ENCODE measurements around the gene RANBP1. TPM values are rescaled to one million over a fixed set of nuclear protein-coding genes. Genes with fewer than 3 reads are reported as not detected.
A peak's percentile ranks its signal among the peaks of the same experiment; 100 is the strongest.

Gene RANBP1
- total RNA-seq, 2 experiments from 2014 or later, result 320 to 332 TPM

- ATAC-seq, result no peak
- H3K27ac Mint-ChIP-seq, result peak overlapping the region; percentile 88
- DNase-seq, result no peak
- H3K9me3 Mint-ChIP-seq (ENCODE audit: insufficient read depth), result no peaks in the 10 kb centered on the region
- no peaks in the 10 kb centered on the region for H3K27me3 Mint-ChIP-seq (ENCODE audit: low read depth)
- H3K4me3 Mint-ChIP-seq, result no peak overlapping the region
- H3K36me3 Mint-ChIP-seq (ENCODE audit: low read depth), result peaks cover 61% of the 10 kb centered on the region
- H3K4me1 Mint-ChIP-seq (ENCODE audit: low read depth), result peaks cover 47% of the 10 kb centered on the region
- CTCF ChIA-PET, result interaction anchor here (0.6 to 2.2 kb wide), 12 partner anchors 8 to 141 kb away, joined by 3 to 12 read pairs (median 4); no protein-coding TSS in a partner anchor
- POLR2A ChIA-PET, result interaction anchor here (0.8 to 1.5 kb wide), 2 partner anchors 9 to 10 kb away, joined by 3 to 8 read pairs; no protein-coding TSS in a partner anchor
Measured at GRCh38 chr22:20110359-20110985, 5.4 kb upstream of the RANBP1 start.

GRCh38 chr22:20111045-20111688, 4.7 kb upstream of the RANBP1 start:
- no peaks in the 10 kb centered on the region for H3K27me3 Mint-ChIP-seq (ENCODE audit: low read depth)
- peak overlapping the region; percentile 88 for H3K27ac Mint-ChIP-seq
- peaks cover 63% of the 10 kb centered on the region for H3K36me3 Mint-ChIP-seq (ENCODE audit: low read depth)
- H3K9me3 Mint-ChIP-seq (ENCODE audit: insufficient read depth), result no peaks in the 10 kb centered on the region
- CTCF ChIA-PET, result interaction anchor here (0.6 to 2.2 kb wide), 14 partner anchors 9 to 141 kb away, joined by 3 to 12 read pairs (median 4); no protein-coding TSS in a partner anchor
- peak overlapping the region; percentile 14 for H3K4me3 Mint-ChIP-seq
- peaks cover 52% of the 10 kb centered on the region for H3K4me1 Mint-ChIP-seq (ENCODE audit: low read depth)
- ATAC-seq (peak; percentile 77), DNase-seq (peak; percentile 63)
- POLR2A ChIA-PET, result interaction anchor here (0.8 to 1.5 kb wide), 2 partner anchors 9 to 10 kb away, joined by 3 to 8 read pairs; no protein-coding TSS in a partner anchor

- Mint-ChIP-seq H3K27ac (peak overlapping the region; percentile 84), H3K4me1 (ENCODE audit: low read depth) (peaks cover 52% of the 10 kb centered on the region), H3K36me3 (ENCODE audit: low read depth) (peaks cover 60% of the 10 kb centered on the region), H3K9me3 (ENCODE audit: insufficient read depth) (no peaks in the 10 kb centered on the region), H3K4me3 (no peak overlapping the region), H3K27me3 (ENCODE audit: low read depth) (no peaks in the 10 kb centered on the region)
- ChIA-PET CTCF (interaction anchor here (0.7 to 2.2 kb wide), 8 partner anchors 10 to 92 kb away, joined by 3 to 12 read pairs (median 7); no protein-coding TSS in a partner anchor), POLR2A (interaction anchor here (1.5 kb wide), 1 partner anchor 11 kb away, joined by 8 read pairs; no protein-coding TSS in a partner anchor)
- ATAC-seq (no peak), DNase-seq (no peak)
Measured at GRCh38 chr22:20111689-20112622, 3.9 kb upstream of the RANBP1 start.

- Mint-ChIP-seq H3K4me3 (no peak overlapping the region), H3K4me1 (ENCODE audit: low read depth) (peaks cover 52% of the 10 kb centered on the region)
Measured at GRCh38 chr22:20112623-20113511, 3.0 kb upstream of the RANBP1 start.

GRCh38 chr22:20113551-20114310, 2.2 kb upstream of the RANBP1 start:
- Mint-ChIP-seq H3K27ac (peak overlapping the region; percentile 75), H3K4me1 (ENCODE audit: low read depth) (peaks cover 55% of the 10 kb centered on the region), H3K9me3 (ENCODE audit: insufficient read depth) (no peaks in the 10 kb centered on the region), H3K4me3 (no peak overlapping the region), H3K36me3 (ENCODE audit: low read depth) (peaks cover 57% of the 10 kb centered on the region), H3K27me3 (ENCODE audit: low read depth) (no peaks in the 10 kb centered on the region)
- no peak for ATAC-seq
- CTCF ChIA-PET, result no interaction called here
- DNase-seq, result no peak
- POLR2A ChIA-PET, result no interaction called here

More at GRCh38 chr22:20112623-20113511, 3.0 kb upstream of the RANBP1 start:
- POLR2A ChIA-PET, result interaction anchor here (0.7 kb wide), 1 partner anchor 315 kb away, joined by 3 read pairs; no protein-coding TSS in a partner anchor
- Mint-ChIP-seq H3K27ac (peak overlapping the region; percentile 84), H3K36me3 (ENCODE audit: low read depth) (peaks cover 53% of the 10 kb centered on the region), H3K9me3 (ENCODE audit: insufficient read depth) (no peaks in the 10 kb centered on the region), H3K27me3 (ENCODE audit: low read depth) (no peaks in the 10 kb centered on the region)
- ATAC-seq (no peak), DNase-seq (no peak)
- CTCF ChIA-PET, result interaction anchor here (1.0 to 2.2 kb wide), 3 partner anchors 14 to 40 kb away, joined by 3 to 9 read pairs (median 6); no protein-coding TSS in a partner anchor

- DNase-seq (no peak), ATAC-seq (no peak)
- ChIA-PET CTCF (no interaction called here), POLR2A (interaction anchor here (0.6 kb wide), 1 partner anchor 13 kb away, joined by 6 read pairs; no protein-coding TSS in a partner anchor)
- H3K27me3 Mint-ChIP-seq (ENCODE audit: low read depth), result no peaks in the 10 kb centered on the region
- no peaks in the 10 kb centered on the region for H3K9me3 Mint-ChIP-seq (ENCODE audit: insufficient read depth)
- H3K4me1 Mint-ChIP-seq (ENCODE audit: low read depth), result peaks cover 66% of the 10 kb centered on the region
- peaks cover 64% of the 10 kb centered on the region for H3K36me3 Mint-ChIP-seq (ENCODE audit: low read depth)
- peak overlapping the region; percentile 90 for H3K4me3 Mint-ChIP-seq
- peak overlapping the region; percentile 80 for H3K27ac Mint-ChIP-seq
Measured at GRCh38 chr22:20114506-20115475, 1.1 kb upstream of the RANBP1 start.

GRCh38 chr22:20116376-20116950, 559 bp downstream of the RANBP1 start:
- H3K27ac Mint-ChIP-seq, result peak overlapping the region; percentile 98
- peaks cover 61% of the 10 kb centered on the region for H3K36me3 Mint-ChIP-seq (ENCODE audit: low read depth)
- DNase-seq (peak; percentile 31), ATAC-seq (peak; percentile 0)
- POLR2A ChIA-PET, result interaction anchor here (0.7 to 1.3 kb wide), 10 partner anchors 8 to 96 kb away, joined by 3 to 7 read pairs (median 4); partner anchors contain the start of genes DGCR8 and TANGO2
- no peaks in the 10 kb centered on the region for H3K9me3 Mint-ChIP-seq (ENCODE audit: insufficient read depth)
- CTCF ChIA-PET, result interaction anchor here (0.9 to 4.4 kb wide), 3 partner anchors 8 to 21 kb away, joined by 3 to 28 read pairs (median 6); no protein-coding TSS in a partner anchor
- no peaks in the 10 kb centered on the region for H3K27me3 Mint-ChIP-seq (ENCODE audit: low read depth)
- peaks cover 68% of the 10 kb centered on the region for H3K4me1 Mint-ChIP-seq (ENCODE audit: low read depth)
- H3K4me3 Mint-ChIP-seq, result peak overlapping the region; percentile 90

GRCh38 chr22:20116951-20117632, 1.2 kb downstream of the RANBP1 start, which contains the start of gene TRMT2A:
Gene TRMT2A (minus strand): TSS chr22:20117226. CDS start chr22:20116906, 320 bp downstream.
- peak within 1 kb of the TSS; percentile 90 for H3K4me3 Mint-ChIP-seq
- CTCF ChIA-PET, result interaction anchor here (1.2 to 4.4 kb wide), 4 partner anchors 9 to 97 kb away, joined by 3 to 28 read pairs (median 4); no protein-coding TSS in a partner anchor
- POLR2A ChIA-PET, result interaction anchor here (0.8 to 1.3 kb wide), 12 partner anchors 8 to 102 kb away, joined by 3 to 7 read pairs (median 4); partner anchors contain the start of genes DGCR8 and TANGO2
- peak within 1 kb of the TSS; percentile 98 for H3K27ac Mint-ChIP-seq
- DNase-seq (peak; percentile 98), ATAC-seq (peak; percentile 82)
- no peaks in the 10 kb centered on the region for H3K9me3 Mint-ChIP-seq (ENCODE audit: insufficient read depth)
- H3K27me3 Mint-ChIP-seq (ENCODE audit: low read depth), result no peaks in the 10 kb centered on the region
- peaks cover 68% of the 10 kb centered on the region for H3K4me1 Mint-ChIP-seq (ENCODE audit: low read depth)
- peaks cover 63% of the 10 kb centered on the region for H3K36me3 Mint-ChIP-seq (ENCODE audit: low read depth)

Data from activated CD8-positive, alpha-beta T cell treated with anti-CD3 and anti-CD28 coated beads, Interleukin-2, amount 10 ng/mL, durations not matched to agents 7 days and 5 days (primary cell).